SU-DHL-6 (cell line): Measurements from ENCODE around the gene BICC1.

ENCODE experiments used
- H2AFZ ChIP-seq: fragments of 200-600 bp; sonication (generic); 2 replicates; pipeline ENCODE4 v1.6.1; 2014; ENCODE audit warnings: low read depth, mild to moderate bottlenecking, moderate library complexity, mixed read lengths, antibody characterized with exemption, low read length; ENCODE audit not compliant: severe bottlenecking
- H3F3A ChIP-seq: fragments of 200-600 bp; shearing (Covaris generic); 2 replicates; pipeline ENCODE4 v1.6.0; 2016; ENCODE audit warnings: antibody characterized with exemption, mild to moderate bottlenecking; ENCODE audit not compliant: insufficient read depth
- H3K27ac ChIP-seq: fragments of 200-600 bp; sonication (generic); 2 replicates; pipeline ENCODE4 v1.5.1; 2016; ENCODE audit warnings: low read depth, mild to moderate bottlenecking, low read length, moderate library complexity, mixed read lengths
- H3K27me3 ChIP-seq: fragments of 200-600 bp; sonication (generic), shearing (Covaris generic); 2 replicates; pipeline ENCODE4 v1.6.0; 2014; ENCODE audit warnings: mild to moderate bottlenecking, low read length
- H3K36me3 ChIP-seq: fragments of 200-600 bp; sonication (generic); 2 replicates; pipeline ENCODE4 v1.6.1; 2014; ENCODE audit warnings: mild to moderate bottlenecking, low read length, mixed read lengths
- H3K4me2 ChIP-seq: fragments of 300-600, 200-600 bp; shearing (Covaris generic), sonication (generic); 2 replicates; pipeline ENCODE4 v1.6.0; 2014; ENCODE audit warnings: low read length, low read depth, mild to moderate bottlenecking; ENCODE audit not compliant: poor library complexity, severe bottlenecking
- H3K4me3 ChIP-seq: fragments of 200-600 bp; sonication (generic); 2 replicates; pipeline ENCODE4 v1.5.1; 2014; ENCODE audit warnings: antibody characterized with exemption, low read length, mild to moderate bottlenecking, mixed read lengths; ENCODE audit not compliant: insufficient read depth, poor library complexity, severe bottlenecking
- H3K79me2 ChIP-seq: fragments of 200-600 bp; sonication (generic); 2 replicates; pipeline ENCODE4 v1.6.1; 2014; ENCODE audit warnings: mild to moderate bottlenecking, low read length, moderate library complexity; ENCODE audit not compliant: insufficient read depth
- H3K9ac ChIP-seq: fragments of 200-600 bp; sonication (generic); 2 replicates; pipeline ENCODE4 v1.7.0; 2014; ENCODE audit warnings: mild to moderate bottlenecking, low read length
- H3K9me2 ChIP-seq: fragments of 200-600 bp; sonication (generic); replicated peaks from 2 replicates; pipeline ENCODE4 v1.6.1; 2014; ENCODE audit warnings: low read length; ENCODE audit not compliant: insufficient read depth
- H3K9me3 ChIP-seq: fragments of 200-600 bp; sonication (generic); 2 replicates; pipeline ENCODE4 v1.6.1; 2014; ENCODE audit warnings: low read length, mixed read lengths; ENCODE audit not compliant: insufficient read depth
- H4K20me1 ChIP-seq: fragments of 200-600 bp; sonication (generic); 2 replicates; pipeline ENCODE4 v1.6.1; 2014; ENCODE audit warnings: low read depth, mild to moderate bottlenecking, antibody characterized with exemption, low read length, moderate library complexity, mixed read lengths
- CTCF ChIP-seq: fragments of 200-600 bp; sonication (generic); IDR thresholded peaks from one replicate; pipeline ENCODE4 v1.5.1; 2017; ENCODE audit warnings: antibody characterized with exemption, mild to moderate bottlenecking, low read length, moderate library complexity; ENCODE audit not compliant: insufficient read depth, poor library complexity, severe bottlenecking
- EZH2phosphoT487 ChIP-seq: fragments of 200-600 bp; sonication (generic), shearing (Covaris generic); conservative IDR thresholded peaks from 2 replicates; pipeline ENCODE4 v1.6.1; 2018; ENCODE audit warnings: mild to moderate bottlenecking, antibody characterized with exemption, low read length, moderate library complexity, mixed read lengths

BICC1 gene

GRCh38 chr10:58734116-58734515 is 221.4 kb downstream of the BICC1 start:
- Histone ChIP-seq H3K9me2 (no peaks in the 10 kb centered on the region), H3K4me2 (no peak overlapping the region), H3K27me3 (no peaks in the 10 kb centered on the region), H3K36me3 (no peaks in the 10 kb centered on the region), H4K20me1 (no peaks in the 10 kb centered on the region), H3K79me2 (no peaks in the 10 kb centered on the region), H3K4me3 (no peak overlapping the region), H3K9me3 (no peaks in the 10 kb centered on the region), H3F3A (no peaks in the 10 kb centered on the region), H3K27ac (no peak overlapping the region), H2AFZ (no peak overlapping the region), H3K9ac (no peak overlapping the region)
- TF ChIP-seq CTCF (no peak), EZH2phosphoT487 (no peak)

- Histone ChIP-seq H3K4me2 (no peak overlapping the region), H3K27ac (no peak overlapping the region), H3F3A (no peaks in the 10 kb centered on the region), H4K20me1 (no peaks in the 10 kb centered on the region), H3K79me2 (no peaks in the 10 kb centered on the region), H3K9ac (no peak overlapping the region), H3K9me3 (no peaks in the 10 kb centered on the region), H3K36me3 (no peaks in the 10 kb centered on the region), H3K9me2 (no peaks in the 10 kb centered on the region), H3K27me3 (no peaks in the 10 kb centered on the region), H2AFZ (no peak overlapping the region), H3K4me3 (no peak overlapping the region)
- TF ChIP-seq CTCF (no peak), EZH2phosphoT487 (no peak)
Observed at GRCh38 chr10:58734664-58735063, 222.0 kb downstream of the BICC1 start.

- no peak overlapping the region for H3K27ac ChIP-seq
- no peak overlapping the region for H3K4me2 ChIP-seq
- H3K27me3 ChIP-seq: no peaks in the 10 kb centered on the region
Observed at GRCh38 chr10:58735087-58735486, 222.4 kb downstream of the BICC1 start.

More at GRCh38 chr10:58735087-58735486, 222.4 kb downstream of the BICC1 start:
- Histone ChIP-seq H3K36me3 (no peaks in the 10 kb centered on the region), H3K9me3 (no peaks in the 10 kb centered on the region), H4K20me1 (no peaks in the 10 kb centered on the region), H3K4me3 (no peak overlapping the region), H2AFZ (no peak overlapping the region), H3K9ac (no peak overlapping the region), H3K9me2 (no peaks in the 10 kb centered on the region), H3K79me2 (no peaks in the 10 kb centered on the region), H3F3A (no peaks in the 10 kb centered on the region)
- no peak for TF ChIP-seq CTCF
- TF ChIP-seq EZH2phosphoT487: no peak
